ENCODE measurements around the gene HM13.
"Not testable (repeated sequence)": the region's sequence is repeated elsewhere in the genome, so short reads cannot be mapped to it uniquely, and the experiment has no call there.

Gene HM13

GRCh38 chr20:31568041-31568731, 53.9 kb downstream of the HM13 start:
- DNase-seq = no peak

- no peak for DNase-seq
Observed at GRCh38 chr20:31568773-31569162, 54.5 kb downstream of the HM13 start.

GRCh38 chr20:31569163-31570020, 55.1 kb downstream of the HM13 start:
- no peak for DNase-seq

GRCh38 chr20:31570021-31570463, 55.8 kb downstream of the HM13 start:
- DNase-seq = no peak

GRCh38 chr20:31570735-31571617, 56.7 kb downstream of the HM13 start:
- no peak for DNase-seq

- DNase-seq = no peak
Observed at GRCh38 chr20:31572042-31572700, 57.9 kb downstream of the HM13 start.

GRCh38 chr20:31572701-31573554, 58.7 kb downstream of the HM13 start:
- DNase-seq = peak; percentile 98

GRCh38 chr20:31573555-31574321, 59.5 kb downstream of the HM13 start:
- no peak for DNase-seq

GRCh38 chr20:31574986-31575385, 60.7 kb downstream of the HM13 start:
- not testable (repeated sequence) for DNase-seq

- DNase-seq = no peak
Observed at GRCh38 chr20:31576751-31577150, 62.5 kb downstream of the HM13 start.

- no peak for DNase-seq
Observed at GRCh38 chr20:31577194-31577593, 63.0 kb downstream of the HM13 start.

- no peak for DNase-seq
Observed at GRCh38 chr20:31578448-31579138, 64.4 kb downstream of the HM13 start.

- no peak for DNase-seq
Observed at GRCh38 chr20:31579245-31579644, 65.0 kb downstream of the HM13 start.

GRCh38 chr20:31579941-31580651, 65.9 kb downstream of the HM13 start:
- not testable (repeated sequence) for DNase-seq

- DNase-seq = no peak
Observed at GRCh38 chr20:31580706-31581105, 66.5 kb downstream of the HM13 start.

- no peak for DNase-seq
Observed at GRCh38 chr20:31581391-31581790, 67.1 kb downstream of the HM13 start.

- no peak for DNase-seq
Observed at GRCh38 chr20:31587545-31588389, 73.5 kb downstream of the HM13 start.

GRCh38 chr20:31590717-31591225, 76.5 kb downstream of the HM13 start:
- DNase-seq = no peak

Measured in amniotic stem cell (primary cell).